GM21786 (cell line): ENCODE data around the gene RPS6KA1.
A peak's percentile ranks its signal among the peaks of the same experiment; 100 is the strongest.
"Not testable (repeated sequence)": the region's sequence is repeated elsewhere in the genome, so short reads cannot be mapped to it uniquely, and the experiment has no call there.

ENCODE experiments used
- ATAC-seq: cut with Tn5 transposase; IDR thresholded peaks from one replicate; pipeline ENCODE4 v1.9.1; 2021; ENCODE audit not compliant: unreplicated experiment

The RPS6KA1 gene

DNA sequence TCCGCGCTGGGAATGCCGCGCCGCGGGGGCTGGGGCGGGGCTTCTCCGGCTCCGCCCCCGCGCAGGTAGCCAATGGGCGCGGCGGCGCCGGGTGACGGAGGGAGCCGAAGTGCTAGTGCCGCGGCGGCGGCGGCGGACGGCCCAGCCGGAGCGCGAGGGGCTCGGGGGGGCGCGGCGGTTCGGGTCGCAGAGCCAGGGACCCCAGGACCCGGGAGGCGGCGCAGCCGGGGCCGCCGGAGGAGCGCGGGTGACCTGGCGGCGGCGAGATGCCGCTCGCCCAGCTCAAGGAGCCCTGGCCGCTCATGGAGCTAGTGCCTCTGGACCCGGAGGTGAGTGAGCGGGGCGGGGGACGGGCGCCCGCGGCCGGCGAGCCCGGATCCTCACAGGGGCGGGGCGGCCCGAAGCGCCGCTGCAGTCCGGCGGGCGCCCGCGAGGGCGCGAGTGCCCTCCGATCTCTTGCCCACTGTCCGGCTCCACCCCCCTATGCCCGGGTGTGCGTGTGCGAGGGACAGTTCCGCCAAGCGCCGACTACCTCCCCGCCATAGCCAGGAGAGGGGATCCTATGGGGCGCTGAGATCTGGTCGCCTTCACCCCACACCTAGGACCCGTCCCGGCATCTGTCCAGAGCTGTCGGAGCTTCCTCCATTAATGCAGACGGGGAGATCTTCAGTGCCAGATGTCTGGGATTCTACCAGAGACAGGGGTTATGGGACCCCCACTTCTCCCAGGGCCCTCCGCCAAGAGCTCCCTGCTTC lies at the start of gene RPS6KA1:
TSS of gene RPS6KA1 (plus strand) at position 107 of the 755 bp plus-strand sequence. CDS start at position 267, 160 bp downstream.
- ATAC-seq, result no peak

DNA sequence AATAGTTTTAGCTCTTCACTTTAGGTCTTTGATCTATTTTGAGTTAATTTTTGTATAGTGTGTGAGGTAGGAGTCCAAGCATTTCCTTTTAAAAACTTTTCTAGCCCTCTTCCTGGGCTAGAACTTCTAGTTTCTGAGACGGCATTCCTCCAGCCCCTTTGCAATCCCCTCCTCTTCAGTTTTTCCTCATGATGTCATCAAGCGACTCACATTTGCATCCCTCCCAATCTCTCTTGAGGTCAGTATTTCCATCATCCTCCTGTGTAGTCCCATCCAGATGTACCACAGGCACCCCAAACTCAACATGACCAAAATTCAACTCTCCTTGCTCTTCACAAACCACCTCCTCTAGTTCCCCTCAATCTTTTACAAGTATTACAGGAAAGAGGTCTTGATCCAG lies 46.6 kb upstream of the RPS6KA1 start:
- ATAC-seq, result no peak

DNA sequence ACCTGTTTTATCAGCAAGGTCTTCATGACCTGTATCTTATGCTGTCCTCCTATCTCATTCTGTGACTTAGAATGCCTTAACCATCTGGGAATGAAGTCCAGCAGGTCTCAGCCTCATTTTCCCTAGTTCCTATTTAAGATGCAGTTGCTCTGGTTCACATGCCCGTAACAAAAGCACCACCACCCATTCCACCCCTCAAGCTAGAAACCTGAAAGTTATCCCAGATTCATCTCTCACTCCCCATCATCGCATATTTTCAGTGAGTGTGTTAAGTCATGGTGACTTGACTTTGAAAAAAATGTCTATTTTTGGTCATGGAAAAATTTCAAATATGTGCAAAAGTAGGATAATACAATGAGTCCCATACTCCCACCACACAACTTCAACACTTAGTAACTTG lies 45.6 kb upstream of the RPS6KA1 start:
- no peak for ATAC-seq

- ATAC-seq, result no peak
Measured at GRCh38 chr1:26490155-26490554, 39.4 kb upstream of the RPS6KA1 start.

DNA sequence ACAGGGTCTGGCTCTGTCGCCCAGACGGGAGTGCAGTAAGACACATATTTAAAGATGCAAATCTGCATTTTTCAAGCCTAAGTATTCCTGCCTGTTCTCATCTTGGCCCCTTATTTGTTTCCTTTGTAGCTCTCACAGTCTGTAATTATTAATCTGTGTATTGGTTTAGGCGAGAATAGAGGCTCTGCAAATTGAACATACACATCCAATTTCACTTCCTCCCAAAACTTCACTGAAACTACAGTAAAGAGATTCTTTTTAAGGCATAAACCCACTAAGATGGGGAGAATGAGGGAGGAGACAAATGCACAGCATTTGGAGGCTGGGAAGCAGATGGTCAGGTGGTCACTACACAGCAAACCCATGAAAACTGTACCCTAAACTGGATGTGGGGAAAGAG lies 36.3 kb upstream of the RPS6KA1 start:
- ATAC-seq, result no peak

GRCh38 chr1:26493938-26494337 lies 35.6 kb upstream of the RPS6KA1 start:
- no peak for ATAC-seq

DNA sequence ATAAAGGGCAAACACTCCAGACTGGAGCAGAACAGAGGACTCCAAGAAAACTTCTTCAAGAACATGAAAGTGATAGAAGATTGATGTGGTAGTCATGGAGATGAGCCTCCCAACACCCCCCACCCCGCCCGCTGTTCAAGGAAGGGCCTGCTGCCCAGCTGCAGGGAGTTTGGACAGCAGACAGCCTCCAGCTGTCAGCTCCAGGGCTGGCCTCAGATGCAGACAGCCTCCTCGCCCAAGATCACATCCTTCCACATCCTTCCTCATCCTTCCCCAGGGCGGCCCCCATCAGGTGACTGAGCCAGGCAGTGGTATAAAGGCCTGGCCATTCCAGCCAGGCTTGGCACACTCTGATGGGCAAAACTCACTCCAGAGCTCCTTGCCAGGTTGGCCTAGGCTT lies 32.7 kb upstream of the RPS6KA1 start:
- no peak for ATAC-seq

GRCh38 chr1:26498894-26499293 lies 30.7 kb upstream of the RPS6KA1 start:
- no peak for ATAC-seq

- ATAC-seq, result peak; percentile 60
Measured at GRCh38 chr1:26500488-26501175, 28.9 kb upstream of the RPS6KA1 start.

DNA sequence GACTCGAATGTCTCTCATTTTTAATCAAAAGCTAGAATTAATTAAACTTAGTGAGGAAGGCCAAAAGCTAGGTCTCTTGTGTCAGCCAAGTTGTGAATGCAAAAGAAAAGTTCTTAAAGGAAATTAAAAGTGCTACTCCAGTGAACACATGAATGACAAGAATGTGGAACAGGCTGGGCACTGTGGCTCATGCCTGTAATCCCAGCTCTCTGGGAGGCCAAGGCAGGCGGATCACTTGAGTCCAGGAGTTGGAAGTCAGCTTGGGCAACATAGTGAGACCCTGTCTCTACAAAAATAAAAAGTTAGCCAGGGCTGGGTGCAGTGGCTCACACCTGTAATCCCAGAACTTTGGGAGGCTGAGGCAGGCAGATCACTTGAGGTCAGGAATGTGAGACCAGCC lies 18.9 kb upstream of the RPS6KA1 start:
- not testable (repeated sequence) for ATAC-seq

GRCh38 chr1:26515836-26516235 lies 13.7 kb upstream of the RPS6KA1 start:
- not testable (repeated sequence) for ATAC-seq

DNA sequence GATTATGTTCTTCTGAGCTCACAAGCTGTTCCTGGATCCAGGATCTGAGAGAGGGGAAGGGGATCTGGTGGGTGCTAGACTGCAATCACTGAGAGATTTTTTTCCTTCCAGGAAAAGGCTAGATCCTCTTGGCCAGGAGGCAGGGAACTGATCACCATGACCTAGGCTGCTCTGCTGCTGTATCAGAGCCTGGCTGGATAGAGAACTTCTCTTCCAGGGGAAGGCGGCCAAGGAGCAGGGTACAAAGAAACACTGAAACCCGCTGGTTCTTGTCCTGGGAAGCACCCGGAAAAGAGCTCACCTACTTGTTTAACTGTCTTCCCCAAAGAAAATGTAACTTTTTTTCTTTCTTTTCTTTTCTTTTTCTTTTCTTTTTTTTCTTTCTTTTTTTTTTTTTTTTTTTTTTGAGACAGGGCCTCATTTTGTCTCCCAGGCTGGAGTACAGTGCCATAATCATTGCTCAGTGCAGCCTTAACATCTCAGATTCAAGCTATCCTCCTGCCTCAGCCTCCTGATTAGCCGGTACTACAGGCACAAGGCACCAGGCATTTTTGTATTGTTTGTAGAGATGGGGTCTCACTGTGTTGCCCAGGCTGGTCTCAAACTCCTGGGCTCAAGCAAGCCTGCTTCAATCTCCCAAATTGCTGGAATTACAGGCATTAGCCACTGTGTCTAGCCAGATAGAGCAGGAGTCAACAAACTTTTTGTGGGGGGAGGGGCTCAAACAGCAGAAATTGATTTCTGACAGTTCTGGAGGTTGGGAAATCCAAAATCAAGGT lies 12.4 kb upstream of the RPS6KA1 start:
- no peak for ATAC-seq

GRCh38 chr1:26517766-26518049 lies 11.9 kb upstream of the RPS6KA1 start:
- no peak for ATAC-seq

- ATAC-seq, result no peak
Measured at GRCh38 chr1:26518355-26518754, 11.2 kb upstream of the RPS6KA1 start.

DNA sequence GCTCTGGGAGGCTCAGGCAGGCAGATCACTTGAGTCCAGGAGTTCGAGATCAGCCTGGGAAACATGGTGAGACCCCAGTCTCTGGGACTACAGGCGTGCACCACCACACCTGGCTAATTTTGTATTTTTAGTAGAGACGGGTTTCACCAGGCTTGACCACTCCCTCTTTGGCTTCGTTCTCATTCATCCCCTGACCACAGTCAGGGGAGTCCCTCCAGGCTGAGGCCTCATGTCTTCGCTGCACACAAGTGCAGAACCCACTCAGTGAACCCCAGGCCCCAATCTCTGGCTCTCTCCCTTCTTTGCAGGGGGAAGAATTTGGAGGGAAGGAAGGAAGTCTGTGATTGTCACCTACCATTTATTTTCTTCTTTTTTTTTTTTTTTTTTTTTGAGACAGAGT lies 9.2 kb upstream of the RPS6KA1 start:
- ATAC-seq, result no peak

GRCh38 chr1:26521669-26522030 lies 7.9 kb upstream of the RPS6KA1 start:
- ATAC-seq, result no peak

- ATAC-seq, result no peak
Measured at GRCh38 chr1:26522073-26522472, 7.5 kb upstream of the RPS6KA1 start.

GRCh38 chr1:26524181-26524580 lies 5.4 kb upstream of the RPS6KA1 start:
- no peak for ATAC-seq

GRCh38 chr1:26526287-26526686 lies 3.3 kb upstream of the RPS6KA1 start:
- ATAC-seq, result no peak

DNA sequence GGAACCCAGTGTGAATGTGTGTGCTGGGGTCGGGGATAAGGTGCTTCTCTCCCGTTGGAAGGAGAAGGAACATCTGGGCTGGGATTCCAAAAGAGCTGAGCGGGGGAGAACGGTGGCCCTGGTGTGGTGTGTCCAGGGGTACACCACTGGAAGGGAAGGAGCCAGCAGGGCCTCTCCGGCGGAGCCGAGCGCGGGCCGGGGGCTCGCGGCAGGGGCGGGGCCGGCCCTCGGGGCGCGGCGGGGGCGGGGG lies 231 bp upstream of the RPS6KA1 start:
- no peak for ATAC-seq

DNA sequence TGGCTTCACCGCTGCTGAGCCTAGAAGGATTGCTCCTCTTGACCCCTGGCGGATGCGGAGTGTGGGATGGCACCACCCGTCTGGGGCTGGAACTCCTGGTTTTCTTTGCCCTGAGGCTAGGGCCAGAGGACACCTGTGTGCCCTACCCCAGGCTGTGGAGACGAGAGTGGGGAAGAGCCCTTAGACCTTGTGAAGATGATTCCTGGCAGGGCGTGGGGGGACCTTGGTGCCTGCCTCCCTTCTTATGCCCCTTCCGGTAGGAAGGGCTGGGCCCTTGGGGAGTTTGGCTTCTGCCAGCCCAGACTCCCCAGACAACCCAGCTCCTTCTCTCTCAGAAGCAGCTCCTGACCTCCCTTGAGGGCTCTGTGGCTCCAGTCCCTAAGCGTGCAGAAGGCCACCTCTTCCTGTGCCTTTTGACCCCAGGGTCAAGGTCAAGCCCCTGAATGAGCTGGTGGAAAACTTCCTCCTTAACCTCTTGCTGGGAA lies 891 bp downstream of the RPS6KA1 start:
- ATAC-seq, result no peak

DNA sequence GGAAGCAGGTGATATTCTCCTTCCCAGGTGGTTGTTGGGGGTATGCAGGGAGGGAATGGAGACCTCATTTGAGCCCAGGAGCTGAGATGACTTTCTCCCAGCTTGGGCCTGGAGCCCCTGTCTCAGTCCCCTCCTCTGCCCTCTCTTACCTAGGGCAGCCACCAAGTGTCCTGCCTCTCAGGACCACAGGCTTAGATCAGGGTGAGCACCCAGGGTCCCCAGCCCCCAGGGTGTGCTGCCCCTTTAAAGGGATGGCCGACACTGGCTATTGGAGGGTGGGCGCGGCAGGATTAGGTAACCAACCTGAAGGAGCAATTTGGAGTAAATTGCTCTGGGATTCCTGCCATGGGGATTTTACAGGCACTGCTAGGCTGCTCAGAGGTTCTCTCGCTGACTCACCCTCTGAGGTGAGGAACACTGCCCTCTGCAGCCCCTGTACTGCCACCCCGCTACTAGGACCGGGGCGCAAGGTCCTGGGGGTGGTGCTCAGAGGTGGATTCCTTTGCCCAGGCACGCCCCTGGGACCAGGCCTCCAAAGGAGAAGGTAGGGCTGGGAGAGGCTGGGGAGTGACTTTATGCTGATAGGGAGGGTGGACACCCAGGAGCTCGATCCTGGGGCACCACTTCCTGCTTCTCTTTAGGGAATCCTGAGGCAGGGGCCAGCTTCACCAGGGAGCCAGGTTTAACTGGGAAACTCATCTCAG lies 1.5 kb downstream of the RPS6KA1 start:
- no peak for ATAC-seq
